ENCODE data around the gene ISCU. TPM values are rescaled to one million over a fixed set of nuclear protein-coding genes. Genes with fewer than 3 reads are reported as not detected.

The ISCU gene
- total RNA-seq, 1 experiment from 2014 or later = 86.9 TPM

GRCh38 chr12:108564724-108565123, 2.3 kb downstream of the ISCU start:
- CTCF ChIA-PET = interaction anchor here (0.6 to 1.1 kb wide), 2 partner anchors 53 to 73 kb away, joined by 3 read pairs; no protein-coding TSS in a partner anchor
- no peak overlapping the region for H3K4me3 Mint-ChIP-seq (ENCODE audit: unreplicated experiment)

GRCh38 chr12:108565146-108565545, 2.8 kb downstream of the ISCU start:
- Histone ChIP-seq H3K4me1 (0 out of 2 replicates have a peak, but pooled peaks cover 3% of the 10 kb centered on the region), H3K36me3 (ENCODE audit: control insufficient read depth, insufficient read depth, low read length) (peaks cover 5% of the 10 kb centered on the region), H3K9me3 (no peaks in the 10 kb centered on the region), H3K4me3 (ENCODE audit: low read depth, low read length) (no peak overlapping the region), H3K27me3 (replicated peaks; ENCODE audit: control insufficient read depth, insufficient read depth, low read length) (no peaks in the 10 kb centered on the region)
- H3K4me3 Mint-ChIP-seq (ENCODE audit: unreplicated experiment) = no peak overlapping the region
- H3K27ac Mint-ChIP-seq (ENCODE audit: unreplicated experiment) = no peak overlapping the region
- no peaks in the 10 kb centered on the region for H3K27me3 Mint-ChIP-seq (ENCODE audit: insufficient read depth, unreplicated experiment)
- no peak for DNase-seq
- POLR2A ChIA-PET = no interaction called here
- CTCF ChIA-PET = interaction anchor here (1.1 kb wide), 1 partner anchor 53 kb away, joined by 3 read pairs; no protein-coding TSS in a partner anchor
- H3K36me3 Mint-ChIP-seq (ENCODE audit: insufficient read depth, unreplicated experiment) = peaks cover 22% of the 10 kb centered on the region
- no peaks in the 10 kb centered on the region for H3K9me3 Mint-ChIP-seq (ENCODE audit: unreplicated experiment)
- H3K4me1 Mint-ChIP-seq (ENCODE audit: low read depth, unreplicated experiment) = no peaks in the 10 kb centered on the region
- no peak for TF ChIP-seq CTCF (IDR thresholded peaks at IDR 0.05; ENCODE audit: insufficient read depth in 1 of 2, low read depth in 1 of 2, low read length in 1 of 2, severe bottlenecking in 1 of 2, unreplicated experiment in 1 of 2)
- intact Hi-C loops (cut with micrococcal nuclease; ENCODE audit: unreplicated experiment) = no loop called here
- BruUV-seq (replicated peaks) = no TSS peak

More at GRCh38 chr12:108564724-108565123, 2.3 kb downstream of the ISCU start:
- DNase-seq = no peak
- H3K4me1 Mint-ChIP-seq (ENCODE audit: low read depth, unreplicated experiment) = no peaks in the 10 kb centered on the region
- H3K27me3 ChIP-seq (replicated peaks; ENCODE audit: control insufficient read depth, insufficient read depth, low read length) = no peaks in the 10 kb centered on the region
- peaks cover 27% of the 10 kb centered on the region for H3K36me3 Mint-ChIP-seq (ENCODE audit: insufficient read depth, unreplicated experiment)
- H3K36me3 ChIP-seq (ENCODE audit: control insufficient read depth, insufficient read depth, low read length) = peaks cover 5% of the 10 kb centered on the region
- H3K9me3 Mint-ChIP-seq (ENCODE audit: unreplicated experiment) = no peaks in the 10 kb centered on the region
- no peak overlapping the region for H3K4me3 ChIP-seq (ENCODE audit: low read depth, low read length)
- H3K9me3 ChIP-seq = no peaks in the 10 kb centered on the region
- BruUV-seq (replicated peaks) = no TSS peak
- 0 out of 2 replicates have a peak, but pooled peaks cover 3% of the 10 kb centered on the region for H3K4me1 ChIP-seq
- no peak for TF ChIP-seq CTCF (IDR thresholded peaks at IDR 0.05; ENCODE audit: insufficient read depth in 1 of 2, low read depth in 1 of 2, low read length in 1 of 2, severe bottlenecking in 1 of 2, unreplicated experiment in 1 of 2)
- POLR2A ChIA-PET = no interaction called here
- no peaks in the 10 kb centered on the region for H3K27me3 Mint-ChIP-seq (ENCODE audit: insufficient read depth, unreplicated experiment)
- intact Hi-C loops (cut with micrococcal nuclease; ENCODE audit: unreplicated experiment) = no loop called here
- no peak overlapping the region for H3K27ac Mint-ChIP-seq (ENCODE audit: unreplicated experiment)

- ChIA-PET CTCF (interaction anchor here (0.5 kb wide), 1 partner anchor 1002 kb away, joined by 3 read pairs; no protein-coding TSS in a partner anchor), POLR2A (no interaction called here)
- Mint-ChIP-seq H3K27me3 (ENCODE audit: insufficient read depth, unreplicated experiment) (no peaks in the 10 kb centered on the region), H3K4me3 (ENCODE audit: unreplicated experiment) (no peak overlapping the region), H3K36me3 (ENCODE audit: insufficient read depth, unreplicated experiment) (peaks cover 19% of the 10 kb centered on the region), H3K4me1 (ENCODE audit: low read depth, unreplicated experiment) (no peaks in the 10 kb centered on the region), H3K9me3 (ENCODE audit: unreplicated experiment) (no peaks in the 10 kb centered on the region), H3K27ac (ENCODE audit: unreplicated experiment) (no peak overlapping the region)
- Histone ChIP-seq H3K9me3 (no peaks in the 10 kb centered on the region), H3K36me3 (ENCODE audit: control insufficient read depth, insufficient read depth, low read length) (peaks cover 5% of the 10 kb centered on the region), H3K4me3 (ENCODE audit: low read depth, low read length) (no peak overlapping the region), H3K4me1 (0 out of 2 replicates have a peak, but pooled peaks cover 3% of the 10 kb centered on the region), H3K27me3 (replicated peaks; ENCODE audit: control insufficient read depth, insufficient read depth, low read length) (no peaks in the 10 kb centered on the region)
- no TSS peak for BruUV-seq (replicated peaks)
- TF ChIP-seq CTCF (IDR thresholded peaks at IDR 0.05; ENCODE audit: insufficient read depth in 1 of 2, low read depth in 1 of 2, low read length in 1 of 2, severe bottlenecking in 1 of 2, unreplicated experiment in 1 of 2) = no peak
- no peak for DNase-seq
- intact Hi-C loops (cut with micrococcal nuclease; ENCODE audit: unreplicated experiment) = no loop called here
Observed at GRCh38 chr12:108565976-108566375, 3.6 kb downstream of the ISCU start.
